ENCODE data around the gene MMAB. TPM values are rescaled to one million over a fixed set of nuclear protein-coding genes. Genes with fewer than 3 reads are reported as not detected.

MMAB gene
- total and polyA plus RNA-seq, 2 of the 13 experiments (the other 11 are each of a cell fraction or from before 2014, with no cell fraction given), result 26.1 to 77.3 TPM

- Histone ChIP-seq H3K79me2 (ENCODE audit: insufficient read depth, low read length) (no peaks in the 10 kb centered on the region), H3K9me3 (ENCODE audit: low read length) (no peaks in the 10 kb centered on the region), H3K4me3 (replicated peaks in 1 of 3; ENCODE audit: insufficient read depth in 1 of 3, low read depth in 2 of 3, low read length in 3 of 3) (no peak overlapping the region), H3K36me3 (replicated peaks in 1 of 2; ENCODE audit: control insufficient read depth in 1 of 2, insufficient read depth in 2 of 2, low read length in 2 of 2) (no peaks in the 10 kb centered on the region), H3K4me2 (ENCODE audit: low read depth, low read length) (no peak overlapping the region), H3K9ac (ENCODE audit: insufficient read depth, low read depth, low read length) (no peak overlapping the region), H4K20me1 (ENCODE audit: insufficient read depth, low read length) (no peaks in the 10 kb centered on the region), H3K4me1 (ENCODE audit: insufficient read depth, low read length) (peaks cover 10% of the 10 kb centered on the region), H3K27me3 (ENCODE audit: control insufficient read depth in 1 of 2, insufficient read depth in 2 of 2, low read length in 2 of 2) (peaks cover 9 to 40% of the 10 kb centered on the region in 2 experiments; a peak in 4 of 5 replicates), H2AFZ (ENCODE audit: low read length) (no peak overlapping the region), H3K27ac (ENCODE audit: extremely low read length, insufficient read depth, low read length) (no peak overlapping the region)
- 70% methylated on average over 1 of the region's 3 CpGs for WGBS (ENCODE audit: low lambda C conversion rate)
- TF ChIP-seq ZNF629 (CRISPR knock-in tag; conservative IDR thresholded peaks at IDR 0.05), result peak; percentile 75
- no peak for TF ChIP-seq ZNF337 (CRISPR knock-in tag; IDR thresholded peaks at IDR 0.05; ENCODE audit: borderline replicate concordance, low read depth)
- no peak for TF ChIP-seq ZNF619 (CRISPR knock-in tag; IDR thresholded peaks at IDR 0.05)
- no peak for TF ChIP-seq ZNF737 (CRISPR knock-in tag; IDR thresholded peaks at IDR 0.05; ENCODE audit: borderline replicate concordance)
- no peak for TF ChIP-seq EZH2 (conservative IDR thresholded peaks at IDR 0.05; ENCODE audit: low read depth, low read length)
- in situ Hi-C loops (cut with HindIII; ENCODE audit: extremely low pct_ligation_motif_present, low pct_unique_long_range_greater_than_20kb) (no loop called here), intact Hi-C loops (cut with micrococcal nuclease; ENCODE audit: unreplicated experiment) (no loop called here)
- BruUV-seq (replicated peaks), result no TSS peak
- ChIA-PET POLR2A (no interaction called here), CTCF (ENCODE audit: low intra/inter-chr PET ratio, low total read pairs) (no interaction called here)
- no peak for DNase-seq (ENCODE audit: low spot score)
- FAIRE-seq, result no peak
- ATAC-seq, result no peak
These were observed 38.7 kb upstream of the MMAB start for GRCh38 chr12:109612003-109612402.

GRCh38 chr12:109611223-109611622, 37.9 kb upstream of the MMAB start:
- FAIRE-seq (no peak), DNase-seq (ENCODE audit: low spot score) (no peak), ATAC-seq (no peak)
- TF ChIP-seq NR2C2 (CRISPR knock-in tag; IDR thresholded peaks at IDR 0.05; ENCODE audit: borderline replicate concordance), result no peak
- no peak for TF ChIP-seq MAFF (IDR thresholded peaks at IDR 0.05; ENCODE audit: low read depth, low read length)
- no peak for TF ChIP-seq SSRP1 (CRISPR knock-in tag; IDR thresholded peaks at IDR 0.05)
- TF ChIP-seq ZNF780A (CRISPR knock-in tag; IDR thresholded peaks at IDR 0.05), result no peak
- TF ChIP-seq SMAD9 (CRISPR knock-in tag; IDR thresholded peaks at IDR 0.05), result no peak
- no peak for TF ChIP-seq MAF1 (CRISPR knock-in tag; IDR thresholded peaks at IDR 0.05; ENCODE audit: borderline replicate concordance)
- no peak for TF ChIP-seq MNT (IDR thresholded peaks at IDR 0.05)
- no peak for TF ChIP-seq ZNF530 (CRISPR knock-in tag; IDR thresholded peaks at IDR 0.05; ENCODE audit: low read depth)
- no peak for TF ChIP-seq TEF (CRISPR knock-in tag; IDR thresholded peaks at IDR 0.05)
- TF ChIP-seq RXRB (CRISPR knock-in tag; IDR thresholded peaks at IDR 0.05; ENCODE audit: borderline replicate concordance), result no peak
- TF ChIP-seq ZNF670 (CRISPR knock-in tag; IDR thresholded peaks at IDR 0.05; ENCODE audit: borderline replicate concordance), result no peak
- TF ChIP-seq ZNF24 (IDR thresholded peaks at IDR 0.05), result no peak
- TF ChIP-seq ZNF224 (CRISPR knock-in tag; IDR thresholded peaks at IDR 0.05), result no peak
- no peaks in the 10 kb centered on the region for H3K79me2 ChIP-seq (ENCODE audit: insufficient read depth, low read length)
- H3K4me3 ChIP-seq (replicated peaks in 1 of 3; ENCODE audit: insufficient read depth in 1 of 3, low read depth in 2 of 3, low read length in 3 of 3), result no peak overlapping the region
- H3K9me3 ChIP-seq (ENCODE audit: low read length), result no peaks in the 10 kb centered on the region
- no peak overlapping the region for H2AFZ ChIP-seq (ENCODE audit: low read length)
- H3K27ac ChIP-seq (ENCODE audit: extremely low read length, insufficient read depth, low read length), result no peak overlapping the region
- no peak overlapping the region for H3K9ac ChIP-seq (ENCODE audit: insufficient read depth, low read depth, low read length)
- H3K4me2 ChIP-seq (ENCODE audit: low read depth, low read length), result no peak overlapping the region
- no peaks in the 10 kb centered on the region for H3K36me3 ChIP-seq (replicated peaks in 1 of 2; ENCODE audit: control insufficient read depth in 1 of 2, insufficient read depth in 2 of 2, low read length in 2 of 2)
- H3K4me1 ChIP-seq (ENCODE audit: insufficient read depth, low read length), result peaks cover 16% of the 10 kb centered on the region
- peaks cover 7 to 32% of the 10 kb centered on the region in 2 experiments; a peak in 4 of 5 replicates for H3K27me3 ChIP-seq (ENCODE audit: control insufficient read depth in 1 of 2, insufficient read depth in 2 of 2, low read length in 2 of 2)
- ChIA-PET CTCF (ENCODE audit: low intra/inter-chr PET ratio, low total read pairs) (no interaction called here), POLR2A (no interaction called here)
- intact Hi-C loops (cut with micrococcal nuclease; ENCODE audit: unreplicated experiment), result no loop called here
- in situ Hi-C loops (cut with HindIII; ENCODE audit: extremely low pct_ligation_motif_present, low pct_unique_long_range_greater_than_20kb), result no loop called here
- BruUV-seq (replicated peaks), result no TSS peak
- H4K20me1 ChIP-seq (ENCODE audit: insufficient read depth, low read length), result no peaks in the 10 kb centered on the region
- 37% methylated on average over 7 of the region's 10 CpGs for WGBS (ENCODE audit: low lambda C conversion rate)

All from HepG2 (cell line).